Epithelial cell of proximal tubule (primary cell): ENCODE measurements around the gene FANCC. TPM values are rescaled to one million over a fixed set of nuclear protein-coding genes. Genes with fewer than 3 reads are reported as not detected.

ENCODE experiments used
- DNase-seq: peaks from one replicate; pipeline ENCODE4 v3.0.0-alpha.2; 2011; ENCODE audit warnings: low read depth
- H3K4me3 ChIP-seq: 2 replicates; pipeline ENCODE4 v1.5.1; 2011; ENCODE audit warnings: low read depth, mild to moderate bottlenecking, low read length
- total RNA-seq: library from RNA; depleted of rRNA; stranded (reverse); fragments of >200 nt; gene quantifications from 2 replicates; pipeline ENCODE4 v1.2.3, GENCODE V29; 2015
- TF ChIP-seq, protein P1 (sequence below): conservative IDR thresholded peaks from 2 replicates; pipeline ENCODE4 v1.5.1; 2012; ENCODE audit warnings: low read depth, mild to moderate bottlenecking, low read length

Gene FANCC
- total RNA-seq, 1 donor from 2014 or later, result 9.4 TPM

- DNase-seq, result no peak
- TF ChIP-seq, protein P1, sequence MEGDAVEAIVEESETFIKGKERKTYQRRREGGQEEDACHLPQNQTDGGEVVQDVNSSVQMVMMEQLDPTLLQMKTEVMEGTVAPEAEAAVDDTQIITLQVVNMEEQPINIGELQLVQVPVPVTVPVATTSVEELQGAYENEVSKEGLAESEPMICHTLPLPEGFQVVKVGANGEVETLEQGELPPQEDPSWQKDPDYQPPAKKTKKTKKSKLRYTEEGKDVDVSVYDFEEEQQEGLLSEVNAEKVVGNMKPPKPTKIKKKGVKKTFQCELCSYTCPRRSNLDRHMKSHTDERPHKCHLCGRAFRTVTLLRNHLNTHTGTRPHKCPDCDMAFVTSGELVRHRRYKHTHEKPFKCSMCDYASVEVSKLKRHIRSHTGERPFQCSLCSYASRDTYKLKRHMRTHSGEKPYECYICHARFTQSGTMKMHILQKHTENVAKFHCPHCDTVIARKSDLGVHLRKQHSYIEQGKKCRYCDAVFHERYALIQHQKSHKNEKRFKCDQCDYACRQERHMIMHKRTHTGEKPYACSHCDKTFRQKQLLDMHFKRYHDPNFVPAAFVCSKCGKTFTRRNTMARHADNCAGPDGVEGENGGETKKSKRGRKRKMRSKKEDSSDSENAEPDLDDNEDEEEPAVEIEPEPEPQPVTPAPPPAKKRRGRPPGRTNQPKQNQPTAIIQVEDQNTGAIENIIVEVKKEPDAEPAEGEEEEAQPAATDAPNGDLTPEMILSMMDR, result no peak
- H3K4me3 ChIP-seq, result no peak overlapping the region
Observed at GRCh38 chr9:95130484-95130883, 187.0 kb downstream of the FANCC start.

GRCh38 chr9:95129476-95130291 is 187.8 kb downstream of the FANCC start:
- H3K4me3 ChIP-seq, result no peak overlapping the region
- TF ChIP-seq, protein P1, result no peak
- no peak for DNase-seq

DNA sequence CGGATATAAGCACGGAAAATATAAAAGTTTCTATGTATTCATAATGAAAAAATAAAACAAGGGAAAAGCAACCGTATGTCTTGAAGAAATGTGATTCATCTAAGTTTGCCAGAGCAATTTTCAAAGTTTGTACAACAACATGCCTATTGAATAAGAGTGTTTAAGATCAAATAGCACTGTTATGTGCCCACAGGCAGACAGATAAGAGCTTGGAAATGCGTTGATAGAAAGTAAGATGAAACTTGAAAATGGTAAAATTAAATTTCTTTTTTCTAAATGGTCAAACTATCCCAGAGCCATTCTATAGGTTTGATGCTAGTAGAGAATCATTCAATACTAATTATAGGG is 189.4 kb downstream of the FANCC start:
- H3K4me3 ChIP-seq, result no peak overlapping the region
- no peak for DNase-seq
- TF ChIP-seq, protein P1, result no peak

DNA sequence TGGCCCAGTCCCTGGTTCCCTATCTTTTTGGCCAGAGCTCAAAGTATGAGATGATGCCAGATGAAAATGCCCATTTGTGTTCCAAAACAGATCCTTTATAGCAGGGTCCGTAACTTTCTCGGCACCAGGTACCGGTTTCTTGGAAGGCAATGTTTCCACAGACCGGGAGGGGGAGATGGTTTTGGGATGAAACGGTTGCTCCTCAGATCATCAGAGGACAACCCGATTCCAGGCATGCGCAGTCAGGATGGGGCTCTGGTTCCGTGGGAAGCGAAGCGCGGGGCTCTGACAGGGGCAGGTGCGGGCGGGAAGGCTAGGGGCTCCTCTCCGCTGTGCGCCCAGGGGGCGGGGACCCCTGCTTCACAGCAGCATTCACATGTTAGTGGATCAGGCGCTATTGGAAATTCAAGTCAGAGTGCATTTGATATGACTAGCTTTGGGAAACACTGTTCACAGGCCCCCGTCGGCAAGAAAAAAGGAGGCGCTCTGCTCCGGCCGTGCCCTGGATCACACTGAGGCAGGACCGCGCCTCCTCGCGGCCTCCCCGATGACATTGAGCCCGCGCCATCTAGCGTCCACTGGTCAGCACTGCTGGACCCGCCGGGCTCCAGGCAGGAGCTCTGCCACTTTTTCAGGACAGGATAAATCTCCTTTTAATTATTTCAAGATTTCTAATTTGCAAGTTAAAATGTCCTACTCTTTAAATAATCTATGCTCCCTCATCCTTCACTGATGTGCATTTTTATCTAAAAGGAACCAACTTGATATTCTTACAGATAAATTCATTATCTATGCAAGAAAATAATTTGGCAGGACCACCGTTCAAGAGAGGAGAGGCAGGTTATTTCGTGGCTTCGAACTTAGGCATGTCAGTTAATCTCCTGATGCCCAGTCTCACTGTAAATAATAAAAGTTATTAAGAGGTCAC is 190.0 kb downstream of the FANCC start:
- peak overlapping the region; percentile 35 for H3K4me3 ChIP-seq
- TF ChIP-seq, protein P1, result peak; percentile 97
- DNase-seq, result no peak

- no peak overlapping the region for H3K4me3 ChIP-seq
- DNase-seq, result no peak
- TF ChIP-seq, protein P1, result no peak
Observed at GRCh38 chr9:95126739-95127138, 190.8 kb downstream of the FANCC start.

- H3K4me3 ChIP-seq, result no peak overlapping the region
- TF ChIP-seq, protein P1, result no peak
- no peak for DNase-seq
Observed at GRCh38 chr9:95125652-95126051, 191.9 kb downstream of the FANCC start.
